ENCODE results near the gene KLHDC10.
"Not testable (repeated sequence)": the region's sequence is repeated elsewhere in the genome, so short reads cannot be mapped to it uniquely, and the experiment has no call there.

Gene KLHDC10

DNA sequence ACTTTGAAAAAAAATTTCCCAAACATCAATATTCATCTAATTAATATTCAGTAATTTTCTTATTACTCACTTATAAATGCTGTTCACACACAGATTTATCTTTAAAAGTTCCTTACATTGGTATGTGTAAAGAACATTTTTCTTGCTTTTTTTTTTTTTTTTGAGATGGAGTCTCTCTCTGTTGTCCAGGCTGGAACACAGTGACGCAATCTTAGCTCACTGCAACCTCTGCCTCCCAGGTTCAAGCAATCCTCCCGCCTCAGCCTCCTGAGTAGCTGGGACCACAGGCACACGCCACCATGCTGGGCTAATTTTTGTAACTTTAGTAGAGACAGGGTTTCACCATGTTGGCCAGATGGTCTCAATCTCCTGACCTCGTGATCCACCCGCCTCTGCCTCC lies 114.0 kb downstream of the KLHDC10 start:
- not testable (repeated sequence) for DNase-seq (ENCODE audit: low read depth, low spot score); H3K27me3 ChIP-seq (ENCODE audit: control insufficient read depth, insufficient read depth, low read length); H3K4me1 ChIP-seq (ENCODE audit: control insufficient read depth, insufficient read depth, low read length); H3K36me3 ChIP-seq (ENCODE audit: control insufficient read depth, insufficient read depth, low read length); H3K27ac ChIP-seq (ENCODE audit: low read length); H3K9me3 ChIP-seq (ENCODE audit: control insufficient read depth, insufficient read depth, low read length); H3K4me3 ChIP-seq (ENCODE audit: low read length)
- WGBS (ENCODE audit: insufficient coverage, insufficient read length): no CpG with 5 or more reads among the region's 5 CpGs

All from iPS DF 6.9 (cell line).